GM12878 (cell line): ENCODE results near the gene PON1. TPM values are rescaled to one million over a fixed set of nuclear protein-coding genes. Genes with fewer than 3 reads are reported as not detected.

Experiments used
- ATAC-seq: fragments of 200-7000 bp; cut with Tn5 transposase; 3 replicates; pipeline ENCODE4 v1.9.1; 2020; ENCODE audit warnings: mild to moderate bottlenecking, moderate library complexity
- BruUV-seq: library from RNA; stranded (reverse); fragments of 400-500 nt; replicated peaks from 2 replicates; lab custom pipeline; 2021; lab: Mats Ljungman, UMichigan
- CTCF ChIA-PET: fragments of 300-600 bp; sonication (Branson Sonifier 250); formaldehyde crosslinking; extraction: SDS; loops from one replicate; lab custom pipeline; 2021; ENCODE audit warnings: inconsistent platforms; lab: Yijun Ruan, JAX
- POLR2A ChIA-PET: fragments of 350-600 bp; formaldehyde crosslinking; extraction: SDS; loops from one replicate; lab custom pipeline; 2021; ENCODE audit warnings: inconsistent platforms; lab: Charles Lee
- RAD21 ChIA-PET: fragments of 300-600 bp; sonication (Branson Sonifier 250); formaldehyde crosslinking; loops from one replicate; lab custom pipeline; 2023; ENCODE audit warnings: antibody characterized with exemption; ENCODE audit not compliant: unreplicated experiment; lab: Charles Lee
- SMC1A ChIA-PET: fragments of 300-600 bp; sonication (Branson Sonifier 250); formaldehyde crosslinking; loops from one replicate; lab custom pipeline; 2023; ENCODE audit not compliant: unreplicated experiment, uncharacterized antibody; lab: Charles Lee
- DNase-seq: peaks from one replicate; pipeline ENCODE4 v3.0.0-alpha.2; 2011; ENCODE audit warnings: low read depth, low spot score
- FAIRE-seq: peaks from 3 replicates; lab custom pipeline; 2011; peaks lifted over from hg19 to GRCh38; lab: Jason Lieb, UNC
- H2AFZ ChIP-seq: 2 replicates; pipeline ENCODE4 v1.6.0; 2011; ENCODE audit warnings: low read depth, low read length, control low read depth; ENCODE audit not compliant: control insufficient read depth
- H3K27ac ChIP-seq: 2 replicates; pipeline ENCODE4 v1.5.1; 2011; ENCODE audit warnings: control low read depth; ENCODE audit not compliant: control insufficient read depth, insufficient read depth
- H3K27me3 ChIP-seq, 2 experiments: replicated peaks in 1 of 2; 2 replicates each; pipeline versions ENCODE4 v1.6.0 to v1.6.1; 2011; ENCODE audit warnings: low read length in 1 of 2; ENCODE audit not compliant: control insufficient read depth in 2 of 2, insufficient read depth in 2 of 2
- H3K36me3 ChIP-seq, 2 experiments: 2 replicates each; pipeline ENCODE4 v1.5.1; 2011; ENCODE audit warnings: low read length in 1 of 2; ENCODE audit not compliant: control insufficient read depth in 2 of 2, insufficient read depth in 2 of 2
- H3K4me1 ChIP-seq: 2 replicates; pipeline ENCODE4 v1.6.1; 2011; ENCODE audit warnings: mild to moderate bottlenecking, low read length, moderate library complexity, mixed read lengths; ENCODE audit not compliant: control insufficient read depth, insufficient read depth
- H3K4me2 ChIP-seq: 2 replicates; pipeline ENCODE4 v1.6.0; 2011; ENCODE audit warnings: control low read depth; ENCODE audit not compliant: control insufficient read depth, insufficient read depth
- H3K4me3 ChIP-seq: fragments of 200-600 bp; sonication (generic); 2 replicates; pipeline ENCODE4 v1.5.1; 2016
- H3K79me2 ChIP-seq: 2 replicates; pipeline ENCODE4 v1.6.0; 2011; ENCODE audit warnings: low read length; ENCODE audit not compliant: control insufficient read depth, insufficient read depth
- H3K9ac ChIP-seq: 2 replicates; pipeline ENCODE4 v1.8.0; 2011; ENCODE audit warnings: low read length, control low read depth, mixed read lengths; ENCODE audit not compliant: control insufficient read depth, insufficient read depth
- H3K9me3 ChIP-seq: replicated peaks from 3 replicates; pipeline ENCODE4 v1.5.1; 2011; ENCODE audit warnings: mild to moderate bottlenecking, low read length; ENCODE audit not compliant: control insufficient read depth, insufficient read depth
- H4K20me1 ChIP-seq: 2 replicates; pipeline ENCODE4 v1.6.0; 2011; ENCODE audit not compliant: control insufficient read depth, insufficient read depth
- BCL11A ChIP-seq: IDR thresholded peaks from 2 replicates; pipeline ENCODE4 v1.6.1; 2011; ENCODE audit warnings: low read depth, low read length
- DPF2 ChIP-seq: fragments of 450-650 bp; IDR thresholded peaks from 2 replicates; pipeline ENCODE4 v1.6.1; 2017; ENCODE audit warnings: mild to moderate bottlenecking
- E2F4 ChIP-seq: IDR thresholded peaks from 2 replicates; pipeline ENCODE4 v1.6.1; 2012; ENCODE audit warnings: low read depth, low read length, improper control_type of control experiment
- ESRRA ChIP-seq: IDR thresholded peaks from 2 replicates; pipeline ENCODE4 v1.6.1; 2012; ENCODE audit warnings: mild to moderate bottlenecking, low read length, improper control_type of control experiment
- MEF2A ChIP-seq: IDR thresholded peaks from 2 replicates; pipeline ENCODE4 v1.6.1; 2011; ENCODE audit warnings: low read depth, mild to moderate bottlenecking, low read length, moderate library complexity; ENCODE audit not compliant: insufficient read depth
- MEF2B ChIP-seq: fragments of 450-650 bp; IDR thresholded peaks from 2 replicates; pipeline ENCODE4 v1.6.1; 2018; ENCODE audit warnings: mild to moderate bottlenecking, moderate library complexity; ENCODE audit not compliant: partially characterized antibody, poor library complexity, severe bottlenecking
- MTA2 ChIP-seq: fragments of 450-650 bp; IDR thresholded peaks from 2 replicates; pipeline ENCODE4 v1.6.1; 2016; ENCODE audit warnings: low read depth, mild to moderate bottlenecking, moderate library complexity
- MYC ChIP-seq: IDR thresholded peaks from 2 replicates; pipeline ENCODE4 v1.6.1; 2011; ENCODE audit warnings: mild to moderate bottlenecking, low read length, moderate library complexity, inconsistent platforms; ENCODE audit not compliant: insufficient read depth, insufficient replicate concordance, insufficient read length, severe bottlenecking
- NFIC ChIP-seq: IDR thresholded peaks from 2 replicates; pipeline ENCODE4 v1.6.1; 2012; ENCODE audit warnings: low read depth, mild to moderate bottlenecking, inconsistent platforms, low read length, moderate library complexity
- NKRF ChIP-seq: fragments of 450-650 bp; conservative IDR thresholded peaks from 2 replicates; pipeline ENCODE4 v1.6.1; 2017; ENCODE audit warnings: mild to moderate bottlenecking, moderate library complexity
- NR2F1 ChIP-seq: fragments of 450-650 bp; conservative IDR thresholded peaks from 2 replicates; pipeline ENCODE4 v1.6.1; 2017; ENCODE audit warnings: mild to moderate bottlenecking
- PML ChIP-seq: IDR thresholded peaks from 2 replicates; pipeline ENCODE4 v1.6.1; 2012; ENCODE audit warnings: low read length, inconsistent platforms
- STAT1 ChIP-seq: fragments of 450-650 bp; conservative IDR thresholded peaks from 2 replicates; pipeline ENCODE4 v1.6.1; 2014; ENCODE audit warnings: antibody characterized with exemption, mild to moderate bottlenecking
- TCF3 ChIP-seq: IDR thresholded peaks from 2 replicates; pipeline ENCODE4 v1.6.1; 2012; ENCODE audit warnings: low read depth, mild to moderate bottlenecking, low read length, borderline replicate concordance; ENCODE audit not compliant: insufficient read depth
- ZBTB40 ChIP-seq: fragments of 450-650 bp; IDR thresholded peaks from 2 replicates; pipeline ENCODE4 v1.6.1; 2016; ENCODE audit warnings: mild to moderate bottlenecking, moderate library complexity, borderline replicate concordance
- in situ Hi-C: fragments of 300-500 bp; cut with MboI; formaldehyde crosslinking; loops from 9 replicates; pipeline ENCODE4 v1.14.3; 2018; ENCODE audit warnings: mixed read lengths
- intact Hi-C: fragments of 100-400 bp; cut with micrococcal nuclease; formaldehyde crosslinking; loops from one replicate; pipeline ENCODE4 v1.14.2; 2022; ENCODE audit not compliant: unreplicated experiment
- polyA plus RNA-seq, 11 experiments: library from polyadenylated mRNA; depleted of rRNA in 4 of 11; unstranded in 6 of 11; stranded (reverse) in 5 of 11; fragments of >200 nt; fragmentation: Nextera tagmentation in 4 of 11; fragmentation: Illumina TruSeq in 1 of 11; extraction: Ambion mirVana in 4 of 11; extraction: Trizol in 1 of 11; gene quantifications; 1 replicate in 1 of 11; 2 replicates in 10 of 11; pipeline versions ENCODE4 v1.2.1 to v1.2.3, GENCODE V29; 2011 to 2016; ENCODE audit warnings: inconsistent platforms in 2 of 11, missing spikeins in 2 of 11, low read depth in 1 of 11
- total RNA-seq, 4 experiments: library from RNA; depleted of rRNA in 3 of 4; stranded (reverse); fragments of >200 nt in 3 of 4; fragmentation: Illumina TruSeq in 1 of 4; extraction: Trizol in 1 of 4; gene quantifications; 2 replicates each; pipeline versions ENCODE4 v1.2.1 to v1.2.3, GENCODE V29; 2013 to 2021

Gene PON1
- total and polyA plus RNA-seq, 10 of the 15 experiments (the other 5 are each of a cell fraction or from before 2014, with no cell fraction given): 0.10 to 0.26 (median 0.23) TPM; not detected in 4

GRCh38 chr7:95335093-95335492 is 10.8 kb upstream of the PON1 start:
- H2AFZ ChIP-seq: no peak overlapping the region
- no peak overlapping the region for H3K9ac ChIP-seq
- no TSS peak for BruUV-seq
- TF ChIP-seq ESRRA: no peak
- no peak for TF ChIP-seq E2F4
- TF ChIP-seq PML: no peak
- no peak for TF ChIP-seq NFIC
- no peak for TF ChIP-seq BCL11A
- no peak for TF ChIP-seq NR2F1
- TF ChIP-seq MEF2B: no peak
- TF ChIP-seq ZBTB40: no peak
- TF ChIP-seq MTA2: no peak
- no peak for TF ChIP-seq MEF2A
- no peak for TF ChIP-seq NKRF
- TF ChIP-seq TCF3: no peak
- no peak for TF ChIP-seq MYC
- no peak for TF ChIP-seq DPF2
- TF ChIP-seq STAT1: no peak
- FAIRE-seq (no peak), DNase-seq (no peak), ATAC-seq (no peak)
- RAD21 ChIA-PET: interaction anchor here (1.0 kb wide), 1 partner anchor 114 kb away, joined by 3 read pairs; no protein-coding TSS in a partner anchor
- no peaks in the 10 kb centered on the region; a peak in 1 of 4 replicates for H3K36me3 ChIP-seq
- no peak overlapping the region for H3K4me2 ChIP-seq
- H3K4me1 ChIP-seq: peaks cover 3% of the 10 kb centered on the region
- intact Hi-C loops: no loop called here
- no peak overlapping the region for H3K4me3 ChIP-seq
- no peak overlapping the region for H3K27ac ChIP-seq
- no peaks in the 10 kb centered on the region for H3K27me3 ChIP-seq
- POLR2A ChIA-PET: interaction anchor here (0.6 kb wide), 1 partner anchor 17 kb away, joined by 5 read pairs; no protein-coding TSS in a partner anchor
- in situ Hi-C loops: no loop called here
- CTCF ChIA-PET: interaction anchor here (1.2 kb wide), 1 partner anchor 141 kb away, joined by 3 read pairs; no protein-coding TSS in a partner anchor
- H3K79me2 ChIP-seq: no peaks in the 10 kb centered on the region
- H4K20me1 ChIP-seq: no peaks in the 10 kb centered on the region
- SMC1A ChIA-PET: interaction anchor here (0.6 to 1.1 kb wide), 2 partner anchors 9 to 19 kb away, joined by 3 read pairs; no protein-coding TSS in a partner anchor
- H3K9me3 ChIP-seq: no peaks in the 10 kb centered on the region; the same call in 2 of the 3 replicates
